GM04504 (cell line): Measurements from ENCODE around the gene CPE.
"Not testable (repeated sequence)": the region's sequence is repeated elsewhere in the genome, so short reads cannot be mapped to it uniquely, and the experiment has no call there.

Source experiments
- DNase-seq: peaks from one replicate; pipeline ENCODE4 v3.0.0-alpha.2; 2012; ENCODE audit warnings: low read depth

CPE gene

GRCh38 chr4:165404696-165405095 is 25.9 kb downstream of the CPE start:
- DNase-seq = no peak

GRCh38 chr4:165410214-165410613 is 31.4 kb downstream of the CPE start:
- DNase-seq = no peak

- no peak for DNase-seq
These were observed 37.1 kb downstream of the CPE start for GRCh38 chr4:165415910-165416309.

- DNase-seq = no peak
These were observed 39.3 kb downstream of the CPE start for GRCh38 chr4:165418073-165418472.

- no peak for DNase-seq
These were observed 46.8 kb downstream of the CPE start for GRCh38 chr4:165425629-165426028.

GRCh38 chr4:165426331-165426730 is 47.5 kb downstream of the CPE start:
- DNase-seq = no peak

- no peak for DNase-seq
These were observed 48.0 kb downstream of the CPE start for GRCh38 chr4:165426823-165427222.

- DNase-seq = no peak
These were observed 50.1 kb downstream of the CPE start for GRCh38 chr4:165428957-165429356.

GRCh38 chr4:165433529-165433928 is 54.7 kb downstream of the CPE start:
- DNase-seq = no peak

GRCh38 chr4:165437691-165438090 is 58.9 kb downstream of the CPE start:
- DNase-seq = no peak

- DNase-seq = no peak
These were observed 60.5 kb downstream of the CPE start for GRCh38 chr4:165439344-165439743.

- DNase-seq = no peak
These were observed 61.2 kb downstream of the CPE start for GRCh38 chr4:165439981-165440380.

- no peak for DNase-seq
These were observed 61.8 kb downstream of the CPE start for GRCh38 chr4:165440415-165441158.

- no peak for DNase-seq
These were observed 64.5 kb downstream of the CPE start for GRCh38 chr4:165443276-165443675.

- DNase-seq = no peak
These were observed 69.9 kb downstream of the CPE start for GRCh38 chr4:165448700-165449099.

GRCh38 chr4:165449333-165449732 is 70.5 kb downstream of the CPE start:
- no peak for DNase-seq

GRCh38 chr4:165450871-165451270 is 72.1 kb downstream of the CPE start:
- DNase-seq = no peak

- DNase-seq = not testable (repeated sequence)
These were observed 74.3 kb downstream of the CPE start for GRCh38 chr4:165453140-165453539.

GRCh38 chr4:165454426-165454825 is 75.6 kb downstream of the CPE start:
- no peak for DNase-seq

GRCh38 chr4:165457793-165458192 is 79.0 kb downstream of the CPE start:
- DNase-seq = no peak

GRCh38 chr4:165458471-165458870 is 79.7 kb downstream of the CPE start:
- DNase-seq = no peak

GRCh38 chr4:165461159-165461821 is 82.5 kb downstream of the CPE start:
- DNase-seq = peak; percentile 27

GRCh38 chr4:165462009-165462408 is 83.2 kb downstream of the CPE start:
- DNase-seq = no peak

- DNase-seq = no peak
These were observed 85.6 kb downstream of the CPE start for GRCh38 chr4:165464376-165464775.
